Aorta (tissue), 5 donors: Measurements from ENCODE around the gene ELL2. TPM values are rescaled to one million over a fixed set of nuclear protein-coding genes. Genes with fewer than 3 reads are reported as not detected.
"Not testable (repeated sequence)": the region's sequence is repeated elsewhere in the genome, so short reads cannot be mapped to it uniquely, and the experiment has no call there.

Source experiments
- ATAC-seq: fragments of 200-7000 bp; cut with Tn5 transposase; one replicate; pipeline ENCODE4 v1.9.1; 2022; ENCODE audit warnings: moderate library complexity; ENCODE audit not compliant: low FRiP score
- DNase-seq, 2 donors: peaks; one replicate each; pipeline ENCODE4 v3.0.0-alpha.2; 2020
- H3K27ac ChIP-seq, 2 donors: one replicate each; pipeline ENCODE4 v1.5.1; 2013; ENCODE audit warnings: low read length in 2 of 2, mild to moderate bottlenecking in 2 of 2, moderate library complexity in 2 of 2, control low read depth in 1 of 2, inconsistent platforms in 1 of 2, low read depth in 1 of 2
- H3K27me3 ChIP-seq, 2 donors: one replicate each; pipeline ENCODE4 v1.6.1; 2013; ENCODE audit warnings: control low read depth in 1 of 2, low read length in 1 of 2, mild to moderate bottlenecking in 1 of 2, moderate library complexity in 1 of 2; ENCODE audit not compliant: insufficient read depth in 2 of 2, control insufficient read depth in 1 of 2
- H3K36me3 ChIP-seq, 2 donors: one replicate each; pipeline ENCODE4 v1.6.1; 2013; ENCODE audit warnings: control low read depth in 1 of 2, low read length in 1 of 2, mild to moderate bottlenecking in 1 of 2; ENCODE audit not compliant: insufficient read depth in 2 of 2, control insufficient read depth in 1 of 2
- H3K4me1 ChIP-seq, 2 donors: one replicate each; pipeline ENCODE4 v1.6.1; 2013; ENCODE audit warnings: low read length in 2 of 2, control low read depth in 1 of 2, mild to moderate bottlenecking in 1 of 2, moderate library complexity in 1 of 2; ENCODE audit not compliant: insufficient read depth in 2 of 2, control insufficient read depth in 1 of 2
- H3K4me3 ChIP-seq, 2 donors: one replicate each; pipeline ENCODE4 v1.5.1; 2013; ENCODE audit warnings: low read length in 2 of 2, control low read depth in 1 of 2, mild to moderate bottlenecking in 1 of 2
- H3K9me3 ChIP-seq: one replicate; pipeline ENCODE4 v1.6.1; 2013; ENCODE audit warnings: mild to moderate bottlenecking, low read length; ENCODE audit not compliant: control insufficient read depth
- WGBS, 2 donors: extraction: QIAGEN DNeasy Blood & Tissue Kit; methylation state at CpG; one replicate each; pipeline ENCODE4 v1.1.7; 2013; 5-methylcytosine and 5-hydroxymethylcytosine counted together
- intact Hi-C, 2 donors: fragments of 100-400 bp; cut with DNase I; formaldehyde crosslinking; loops; one replicate each; pipeline versions ENCODE4 v1.14.2 to v1.15.0; 2022
- polyA plus RNA-seq, 2 donors: library from polyadenylated mRNA; stranded (reverse); fragments of 200-250 nt; gene quantifications; one replicate each; pipeline ENCODE4 v1.2.3, GENCODE V29; 2013
- total RNA-seq, 2 donors: library from RNA; stranded (reverse); fragmentation: NEBNext Ultra II Directional; extraction: Animal tissue kit (Norgen Biotek cat#: 25700); gene quantifications; one replicate each; pipeline ENCODE4 v1.2.1, GENCODE V29; 2021
- donor health status: healthy with polysubstance abuse.
- donor health status: Bipolar disorder and iron deficiency.
- donor health status: DM: no; HTN: no; CAD: no.
- donor health status: DM: no; HTN: no; CAD: no.
- donor health status: DM: yes; HTN: yes; CAD: no.

Gene ELL2
- total and polyA plus RNA-seq, 4 donors, result 36.6 to 207 (median 77.9) TPM

- H3K9me3 ChIP-seq, result no peaks in the 10 kb centered on the region
- intact Hi-C loops, result loop anchor here in 1 of 2 donors (5.0 kb wide), 1 partner anchor 32 kb away; no protein-coding TSS in a partner anchor
- 84 to 86% methylated on average over 2 of the region's 2 CpGs for WGBS, 2 donors
Observed at GRCh38 chr5:95839658-95840057, 122.0 kb downstream of the ELL2 start.

GRCh38 chr5:95838556-95838955 lies 123.1 kb downstream of the ELL2 start:
- Histone ChIP-seq H3K27ac (no peak overlapping the region), H3K27me3 (no peaks in the 10 kb centered on the region), H3K9me3 (no peaks in the 10 kb centered on the region), H3K4me3 (no peak overlapping the region), H3K36me3 (no peaks in the 10 kb centered on the region), H3K4me1 (peaks cover 0 to 7% of the 10 kb centered on the region in 2 donors)
- ATAC-seq, result no peak
- intact Hi-C loops, result no loop called here
- 84 to 88% methylated on average over 1 of the region's 1 CpG for WGBS, 2 donors
- DNase-seq, result no peak

More at GRCh38 chr5:95839658-95840057, 122.0 kb downstream of the ELL2 start:
- Histone ChIP-seq H3K4me3 (no peak overlapping the region), H3K27me3 (no peaks in the 10 kb centered on the region), H3K36me3 (no peaks in the 10 kb centered on the region), H3K4me1 (peaks cover 0 to 7% of the 10 kb centered on the region in 2 donors), H3K27ac (no peak overlapping the region)
- DNase-seq, result no peak
- ATAC-seq, result no peak

- H3K27me3 ChIP-seq, result no peaks in the 10 kb centered on the region
- H3K9me3 ChIP-seq, result no peaks in the 10 kb centered on the region
- no peak overlapping the region for H3K27ac ChIP-seq
- H3K36me3 ChIP-seq, result no peaks in the 10 kb centered on the region
- no peak overlapping the region for H3K4me3 ChIP-seq
- intact Hi-C loops, result no loop called here
- ATAC-seq (no peak), DNase-seq (no peak)
- peaks cover 0 to 7% of the 10 kb centered on the region in 2 donors for H3K4me1 ChIP-seq
- 89 to 96% methylated on average over 8 of the region's 8 CpGs for WGBS, 2 donors
Observed at GRCh38 chr5:95838001-95838520, 123.6 kb downstream of the ELL2 start.

GRCh38 chr5:95837492-95837891 lies 124.2 kb downstream of the ELL2 start:
- no peaks in the 10 kb centered on the region for H3K27me3 ChIP-seq
- no peak overlapping the region for H3K27ac ChIP-seq
- DNase-seq, result no peak
- peaks cover 0 to 7% of the 10 kb centered on the region in 2 donors for H3K4me1 ChIP-seq
- 96 to 97% methylated on average over 5 of the region's 5 CpGs for WGBS, 2 donors
- H3K36me3 ChIP-seq, result no peaks in the 10 kb centered on the region
- intact Hi-C loops, result no loop called here
- ATAC-seq, result no peak
- H3K9me3 ChIP-seq, result no peaks in the 10 kb centered on the region
- H3K4me3 ChIP-seq, result no peak overlapping the region

GRCh38 chr5:95836971-95837370 lies 124.7 kb downstream of the ELL2 start:
- 95 to 97% methylated on average over 4 of the region's 4 CpGs for WGBS, 2 donors
- H3K27me3 ChIP-seq, H3K9me3 ChIP-seq, ATAC-seq, H3K4me3 ChIP-seq, H3K27ac ChIP-seq, intact Hi-C loops, DNase-seq, H3K36me3 ChIP-seq, H3K4me1 ChIP-seq: not testable (repeated sequence)

- WGBS, 2 donors, result 98 to 100% methylated on average over 1 of the region's 1 CpG
- Histone ChIP-seq H3K4me3 (no peak overlapping the region), H3K27ac (no peak overlapping the region), H3K9me3 (no peaks in the 10 kb centered on the region), H3K36me3 (no peaks in the 10 kb centered on the region), H3K27me3 (no peaks in the 10 kb centered on the region), H3K4me1 (peaks cover 0 to 7% of the 10 kb centered on the region in 2 donors)
- DNase-seq (no peak), ATAC-seq (no peak)
- intact Hi-C loops, result no loop called here
Observed at GRCh38 chr5:95836544-95836943, 125.1 kb downstream of the ELL2 start.

GRCh38 chr5:95835682-95836385 lies 125.8 kb downstream of the ELL2 start:
- 14 to 15% methylated on average over 10 of the region's 10 CpGs for WGBS, 2 donors
- Histone ChIP-seq H3K36me3 (no peaks in the 10 kb centered on the region), H3K27me3 (no peaks in the 10 kb centered on the region), H3K9me3 (no peaks in the 10 kb centered on the region), H3K4me1 (peaks cover 0 to 7% of the 10 kb centered on the region in 2 donors), H3K4me3 (peak overlapping the region; percentile 0 to 71), H3K27ac (peak overlapping the region in 1 of 2 donors; percentile 43)
- intact Hi-C loops, result no loop called here
- peak; percentile 24 for ATAC-seq
- DNase-seq, result peak in 1 of 2 donors; percentile 71
